ENCODE results near the gene CCDC136. TPM values are rescaled to one million over a fixed set of nuclear protein-coding genes. Genes with fewer than 3 reads are reported as not detected.

CCDC136 gene
- total RNA-seq, 1 experiment from 2014 or later: 11.1 TPM

GRCh38 chr7:128812514-128813168 is 20.9 kb downstream of the CCDC136 start (continued):
- TF ChIP-seq CTCF (IDR thresholded peaks at IDR 0.05 in 2 of 3, conservative IDR thresholded peaks at IDR 0.05 in 1 of 3; ENCODE audit: borderline replicate concordance in 1 of 3, insufficient read depth in 1 of 3, low read depth in 2 of 3, low read length in 2 of 3): no peak

- ATAC-seq (no peak), DNase-seq (ENCODE audit: low read depth, low spot score) (no peak)
- ChIA-PET CTCF (no interaction called here), POLR2A (no interaction called here), RAD21 (ENCODE audit: low non-redundant PET in 1 of 2, low total read pairs in 2 of 2, uncharacterized antibody in 2 of 2, unreplicated experiment in 2 of 2) (no interaction called here)
- no peak overlapping the region for H3K9ac ChIP-seq (ENCODE audit: low read length)
- no peaks in the 10 kb centered on the region for H3K9me2 ChIP-seq (ENCODE audit: insufficient read depth)
- no peaks in the 10 kb centered on the region for H3K27me3 ChIP-seq (ENCODE audit: insufficient read depth, low read length)
- no peak overlapping the region for H2AFZ ChIP-seq (ENCODE audit: low read depth, low read length, poor library complexity, severe bottlenecking)
- no TSS peak for BruUV-seq (replicated peaks)
- intact Hi-C loops (cut with micrococcal nuclease): no loop called here
- no peak overlapping the region for H3K27ac ChIP-seq (ENCODE audit: low read depth, low read length)
- no peaks in the 10 kb centered on the region for H3K9me3 ChIP-seq (ENCODE audit: control insufficient read depth in 1 of 2, insufficient read depth in 1 of 2, low read depth in 1 of 2, low read length in 2 of 2)
- H3K36me3 ChIP-seq (ENCODE audit: control insufficient read depth in 1 of 2, insufficient read depth in 2 of 2, low read length in 2 of 2): no peaks in the 10 kb centered on the region
- H3K79me2 ChIP-seq (ENCODE audit: insufficient read depth, low read length): no peaks in the 10 kb centered on the region
- no peak overlapping the region for H3K4me3 ChIP-seq (replicated peaks in 1 of 2; ENCODE audit: low read depth in 1 of 2, low read length in 2 of 2)
- peaks cover 0 to 6% of the 10 kb centered on the region in 2 experiments; a peak in 1 of 4 replicates for H3K4me1 ChIP-seq (ENCODE audit: control insufficient read depth in 1 of 2, insufficient read depth in 2 of 2, low read length in 2 of 2)
- TF ChIP-seq SIN3A (IDR thresholded peaks at IDR 0.05; ENCODE audit: low read depth): no peak
- no peak for TF ChIP-seq ELF1 (IDR thresholded peaks at IDR 0.05; ENCODE audit: borderline replicate concordance, low read depth)
- TF ChIP-seq JUND (IDR thresholded peaks at IDR 0.05): no peak
- no peak for TF ChIP-seq ZFX (IDR thresholded peaks at IDR 0.05)
- TF ChIP-seq EZH2 (IDR thresholded peaks at IDR 0.05): no peak
- TF ChIP-seq EZH2phosphoT487 (IDR thresholded peaks at IDR 0.05; ENCODE audit: borderline replicate concordance): no peak
- no peak for TF ChIP-seq REST (IDR thresholded peaks at IDR 0.05; ENCODE audit: low read depth)
- no peak for TF ChIP-seq CEBPB (IDR thresholded peaks at IDR 0.05; ENCODE audit: low read depth)
- TF ChIP-seq CTCF (IDR thresholded peaks at IDR 0.05 in 2 of 3, conservative IDR thresholded peaks at IDR 0.05 in 1 of 3; ENCODE audit: borderline replicate concordance in 1 of 3, insufficient read depth in 1 of 3, low read depth in 2 of 3, low read length in 2 of 3): no peak
- TF ChIP-seq FOSL1 (IDR thresholded peaks at IDR 0.05; ENCODE audit: low read depth): no peak
- no peaks in the 10 kb centered on the region for H4K20me1 ChIP-seq (ENCODE audit: insufficient read depth)
- no peak overlapping the region for H3K4me2 ChIP-seq (ENCODE audit: low read length)
Measured at GRCh38 chr7:128814499-128814898, 22.7 kb downstream of the CCDC136 start.
